CD4-positive, alpha-beta T cell treated with Interleukin-15 for 4 hours (primary cell): ENCODE results near the gene OR2T5.
"Not testable (repeated sequence)": the region's sequence is repeated elsewhere in the genome, so short reads cannot be mapped to it uniquely, and the experiment has no call there.

Experiments
- DNase-seq: peaks from one replicate; pipeline ENCODE4 v3.0.0-alpha.2; 2020; ENCODE audit warnings: low spot score

OR2T5 gene

GRCh38 chr1:248488289-248488688, at the start of gene OR2T5:
Gene OR2T5 (plus strand): TSS chr1:248488589. CDS start chr1:248488589, 0 bp downstream.
- not testable (repeated sequence) for DNase-seq

- DNase-seq: not testable (repeated sequence)
Measured at GRCh38 chr1:248438668-248439067, 49.7 kb upstream of the OR2T5 start.

- not testable (repeated sequence) for DNase-seq
Measured at GRCh38 chr1:248439283-248439682, 49.1 kb upstream of the OR2T5 start.

GRCh38 chr1:248442500-248443277, 45.7 kb upstream of the OR2T5 start:
- not testable (repeated sequence) for DNase-seq

GRCh38 chr1:248444603-248445002, 43.8 kb upstream of the OR2T5 start:
- not testable (repeated sequence) for DNase-seq

- DNase-seq: not testable (repeated sequence)
Measured at GRCh38 chr1:248445399-248445798, 43.0 kb upstream of the OR2T5 start, which contains the start of gene OR2T2. Gene OR2T2 (plus strand): TSS chr1:248445637. CDS start chr1:248452798, 7,161 bp downstream.

GRCh38 chr1:248448409-248449074, 39.8 kb upstream of the OR2T5 start:
- DNase-seq: not testable (repeated sequence)

GRCh38 chr1:248449821-248450465, 38.4 kb upstream of the OR2T5 start:
- not testable (repeated sequence) for DNase-seq

- DNase-seq: not testable (repeated sequence)
Measured at GRCh38 chr1:248450466-248451145, 37.8 kb upstream of the OR2T5 start.

GRCh38 chr1:248453619-248454018, 34.8 kb upstream of the OR2T5 start:
- not testable (repeated sequence) for DNase-seq

GRCh38 chr1:248455045-248455444, 33.3 kb upstream of the OR2T5 start:
- not testable (repeated sequence) for DNase-seq

GRCh38 chr1:248456635-248457034, 31.8 kb upstream of the OR2T5 start:
- DNase-seq: not testable (repeated sequence)

GRCh38 chr1:248459117-248459516, 29.3 kb upstream of the OR2T5 start:
- DNase-seq: not testable (repeated sequence)

GRCh38 chr1:248471154-248471553, 17.2 kb upstream of the OR2T5 start:
- no peak for DNase-seq

GRCh38 chr1:248472111-248472510, 16.3 kb upstream of the OR2T5 start:
- DNase-seq: not testable (repeated sequence)

GRCh38 chr1:248473051-248473450, 15.3 kb upstream of the OR2T5 start, which contains the start of gene OR2T3:
Gene OR2T3 (plus strand): TSS chr1:248473351. CDS start chr1:248473351, 0 bp downstream.
- not testable (repeated sequence) for DNase-seq

- DNase-seq: not testable (repeated sequence)
Measured at GRCh38 chr1:248475660-248476059, 12.7 kb upstream of the OR2T5 start.

- DNase-seq: peak; percentile 30
Measured at GRCh38 chr1:248481686-248482579, 6.5 kb upstream of the OR2T5 start.

GRCh38 chr1:248496661-248497060, 8.3 kb downstream of the OR2T5 start:
- DNase-seq: not testable (repeated sequence)

- not testable (repeated sequence) for DNase-seq
Measured at GRCh38 chr1:248500305-248501035, 12.1 kb downstream of the OR2T5 start.
